Endodermal cell (in vitro differentiated cells): ENCODE measurements around the gene SPAG6. TPM values are rescaled to one million over a fixed set of nuclear protein-coding genes. Genes with fewer than 3 reads are reported as not detected.

Source experiments
- DNase-seq: peaks from one replicate; pipeline ENCODE4 v3.0.0-alpha.2; 2017
- H3K27ac ChIP-seq: 2 replicates; pipeline ENCODE4 v1.5.1; 2013; ENCODE audit warnings: mild to moderate bottlenecking, low read depth, low read length, moderate library complexity
- H3K27me3 ChIP-seq: 2 replicates; pipeline ENCODE4 v1.6.1; 2013; ENCODE audit warnings: mild to moderate bottlenecking, low read length, moderate library complexity; ENCODE audit not compliant: insufficient read depth, control insufficient read depth, poor library complexity, severe bottlenecking
- H3K36me3 ChIP-seq: 2 replicates; pipeline ENCODE4 v1.7.0; 2013; ENCODE audit warnings: mild to moderate bottlenecking, low read length, moderate library complexity; ENCODE audit not compliant: control insufficient read depth, insufficient read depth
- H3K4me1 ChIP-seq: one replicate; pipeline ENCODE4 v1.7.0; 2013; ENCODE audit warnings: low read length; ENCODE audit not compliant: control insufficient read depth, insufficient read depth
- H3K4me3 ChIP-seq: 2 replicates; pipeline ENCODE4 v1.5.1; 2013; ENCODE audit warnings: mild to moderate bottlenecking, low read length, moderate library complexity
- H3K9ac ChIP-seq: 2 replicates; pipeline ENCODE4 v1.6.1; 2013; ENCODE audit warnings: mild to moderate bottlenecking, low read length, moderate library complexity; ENCODE audit not compliant: poor library complexity, severe bottlenecking; ENCODE audit errors: extremely low read depth
- H3K9me3 ChIP-seq: 2 replicates; pipeline ENCODE4 v1.6.1; 2013; ENCODE audit warnings: mild to moderate bottlenecking, low read length, moderate library complexity; ENCODE audit not compliant: control insufficient read depth
- H3K27ac Mint-ChIP-seq: 2 replicates; pipeline ENCODE4 v1.8.0; 2020; ENCODE audit warnings: mixed read lengths
- H3K27me3 Mint-ChIP-seq: 2 replicates; pipeline ENCODE4 v1.8.0; 2021; ENCODE audit warnings: mild to moderate bottlenecking, mixed read lengths; ENCODE audit not compliant: insufficient read depth
- H3K36me3 Mint-ChIP-seq: 2 replicates; pipeline ENCODE4 v1.8.0; 2020; ENCODE audit warnings: low read depth, mixed read lengths
- H3K4me1 Mint-ChIP-seq: 2 replicates; pipeline ENCODE4 v1.8.0; 2020; ENCODE audit warnings: mixed read lengths
- H3K4me3 Mint-ChIP-seq: 2 replicates; pipeline ENCODE4 v1.8.0; 2020; ENCODE audit warnings: mild to moderate bottlenecking, moderate library complexity, mixed read lengths
- H3K9me3 Mint-ChIP-seq: 2 replicates; pipeline ENCODE4 v1.8.0; 2020; ENCODE audit warnings: mild to moderate bottlenecking, mixed read lengths
- WGBS, 2 experiments: methylation state at CpG; one replicate each; pipeline versions ENCODE4 v1.1.5 to v1.1.7; 2013; ENCODE audit warnings: missing lambda C conversion rate in 2 of 2, mixed read lengths in 1 of 2; ENCODE audit not compliant: insufficient coverage in 1 of 2, insufficient read length in 1 of 2; 5-methylcytosine and 5-hydroxymethylcytosine counted together
- total RNA-seq, 2 donors: library from RNA; stranded (reverse); fragmentation: NEBNext Ultra II Directional in 1 of 2; extraction: Animal tissue kit (Norgen Biotek cat#: 25700) in 1 of 2; gene quantifications; 2 replicates in 1 of 2; 3 replicates in 1 of 2; pipeline ENCODE4 v1.2.1, GENCODE V29; 2021
- TF ChIP-seq, protein P1 (sequence below): fragments of 200-600 bp; sonication (generic); conservative IDR thresholded peaks from 2 replicates; pipeline ENCODE4 v1.5.0; 2021; ENCODE audit warnings: antibody characterized with exemption, mild to moderate bottlenecking

SPAG6 gene
- total RNA-seq, 2 donors from 2014 or later, result 1.1 to 2.1 TPM

DNA sequence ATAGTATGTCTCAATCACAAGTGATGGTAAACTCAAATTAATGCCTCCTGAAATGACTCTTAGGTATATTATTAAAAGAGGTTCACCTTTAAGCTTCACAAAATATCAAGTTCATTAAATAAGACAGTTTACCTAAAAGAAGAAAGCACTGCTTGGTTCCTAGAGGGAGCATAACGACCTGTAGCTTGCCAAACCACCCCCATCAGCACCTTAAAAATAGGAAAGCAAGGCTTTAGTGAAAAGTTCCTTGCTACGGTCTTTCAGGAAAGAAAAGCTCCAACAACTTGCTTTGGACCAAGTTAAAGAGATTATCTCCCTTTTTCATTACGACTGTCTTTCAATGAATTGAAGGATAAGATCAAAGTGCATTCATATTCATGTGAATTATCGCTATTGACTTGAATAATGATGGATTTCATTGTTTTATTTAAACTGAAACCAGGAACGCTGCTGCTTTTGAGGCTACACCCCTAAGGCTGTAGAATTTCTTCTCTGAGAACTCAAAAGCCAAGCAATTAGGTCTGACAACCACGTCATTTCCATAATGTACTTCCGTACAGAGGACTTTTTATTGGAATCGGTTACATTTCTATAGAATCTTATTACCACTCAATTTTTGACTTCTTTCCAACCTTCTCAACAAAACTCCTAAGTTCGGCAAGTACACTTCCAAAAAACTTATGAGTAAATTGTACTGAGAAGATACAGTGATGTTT, 7.0 kb upstream of the SPAG6 start:
- Histone ChIP-seq H3K36me3 (no peaks in the 10 kb centered on the region), H3K4me1 (peaks cover 5% of the 10 kb centered on the region), H3K9ac (no peak overlapping the region), H3K4me3 (no peak overlapping the region), H3K27ac (no peak overlapping the region), H3K9me3 (peaks cover 6% of the 10 kb centered on the region), H3K27me3 (peaks cover 95% of the 10 kb centered on the region)
- no peak overlapping the region for H3K4me3 Mint-ChIP-seq
- H3K9me3 Mint-ChIP-seq, result peaks cover 2% of the 10 kb centered on the region
- H3K4me1 Mint-ChIP-seq, result peaks cover 6% of the 10 kb centered on the region
- H3K36me3 Mint-ChIP-seq, result no peaks in the 10 kb centered on the region
- H3K27ac Mint-ChIP-seq, result no peak overlapping the region
- 1 to 14% methylated on average over 6 to 9 of the region's 9 CpGs for WGBS, 2 experiments
- H3K27me3 Mint-ChIP-seq, result peaks cover 95% of the 10 kb centered on the region
- DNase-seq, result no peak
- TF ChIP-seq, protein P1, sequence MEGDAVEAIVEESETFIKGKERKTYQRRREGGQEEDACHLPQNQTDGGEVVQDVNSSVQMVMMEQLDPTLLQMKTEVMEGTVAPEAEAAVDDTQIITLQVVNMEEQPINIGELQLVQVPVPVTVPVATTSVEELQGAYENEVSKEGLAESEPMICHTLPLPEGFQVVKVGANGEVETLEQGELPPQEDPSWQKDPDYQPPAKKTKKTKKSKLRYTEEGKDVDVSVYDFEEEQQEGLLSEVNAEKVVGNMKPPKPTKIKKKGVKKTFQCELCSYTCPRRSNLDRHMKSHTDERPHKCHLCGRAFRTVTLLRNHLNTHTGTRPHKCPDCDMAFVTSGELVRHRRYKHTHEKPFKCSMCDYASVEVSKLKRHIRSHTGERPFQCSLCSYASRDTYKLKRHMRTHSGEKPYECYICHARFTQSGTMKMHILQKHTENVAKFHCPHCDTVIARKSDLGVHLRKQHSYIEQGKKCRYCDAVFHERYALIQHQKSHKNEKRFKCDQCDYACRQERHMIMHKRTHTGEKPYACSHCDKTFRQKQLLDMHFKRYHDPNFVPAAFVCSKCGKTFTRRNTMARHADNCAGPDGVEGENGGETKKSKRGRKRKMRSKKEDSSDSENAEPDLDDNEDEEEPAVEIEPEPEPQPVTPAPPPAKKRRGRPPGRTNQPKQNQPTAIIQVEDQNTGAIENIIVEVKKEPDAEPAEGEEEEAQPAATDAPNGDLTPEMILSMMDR, result no peak

DNA sequence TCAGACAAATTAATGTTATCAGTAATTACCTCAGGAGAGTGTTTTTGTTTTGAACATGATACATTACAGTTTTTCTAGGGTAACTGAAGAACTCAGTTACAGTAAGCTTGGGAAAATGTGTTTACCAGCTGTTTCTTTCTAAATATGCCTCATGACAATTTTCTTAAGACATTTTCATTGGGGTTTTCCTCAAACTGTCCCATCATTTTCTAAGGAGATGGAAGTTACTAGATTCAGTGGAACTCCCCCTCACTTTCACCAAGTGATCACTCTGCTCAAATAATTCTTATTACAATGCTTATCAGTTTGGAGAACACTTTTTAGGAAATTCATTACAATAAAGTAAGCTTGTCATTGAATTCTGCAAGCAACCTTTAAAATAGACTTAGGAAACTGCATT, 6.4 kb upstream of the SPAG6 start:
- no peak overlapping the region for H3K27ac Mint-ChIP-seq
- H3K4me3 Mint-ChIP-seq, result no peak overlapping the region
- TF ChIP-seq, protein P1, result no peak
- Histone ChIP-seq H3K4me3 (no peak overlapping the region), H3K27me3 (peaks cover 95% of the 10 kb centered on the region), H3K4me1 (peaks cover 5% of the 10 kb centered on the region), H3K9ac (no peak overlapping the region), H3K27ac (no peak overlapping the region), H3K9me3 (peaks cover under 1% of the 10 kb centered on the region), H3K36me3 (no peaks in the 10 kb centered on the region)
- peaks cover 2% of the 10 kb centered on the region for H3K9me3 Mint-ChIP-seq
- no peak for DNase-seq
- H3K36me3 Mint-ChIP-seq, result no peaks in the 10 kb centered on the region
- H3K4me1 Mint-ChIP-seq, result peaks cover 3% of the 10 kb centered on the region
- H3K27me3 Mint-ChIP-seq, result peaks cover 95% of the 10 kb centered on the region

GRCh38 chr10:22339761-22340328, 5.5 kb upstream of the SPAG6 start:
- H3K27me3 ChIP-seq, result peaks cover 95% of the 10 kb centered on the region
- H3K27ac Mint-ChIP-seq, result no peak overlapping the region
- peak overlapping the region; percentile 79 for H3K4me3 ChIP-seq
- H3K4me1 Mint-ChIP-seq, result peaks cover 3% of the 10 kb centered on the region
- H3K9me3 Mint-ChIP-seq, result peaks cover 5% of the 10 kb centered on the region
- H3K36me3 Mint-ChIP-seq, result no peaks in the 10 kb centered on the region
- peak overlapping the region; percentile 69 for H3K4me3 Mint-ChIP-seq
- H3K4me1 ChIP-seq, result peaks cover 5% of the 10 kb centered on the region
- H3K27me3 Mint-ChIP-seq, result peaks cover 95% of the 10 kb centered on the region
- H3K27ac ChIP-seq, result no peak overlapping the region
- TF ChIP-seq, protein P1, result no peak
- H3K9me3 ChIP-seq, result no peaks in the 10 kb centered on the region
- H3K36me3 ChIP-seq, result no peaks in the 10 kb centered on the region
- peak overlapping the region; percentile 22 for H3K9ac ChIP-seq
- no peak for DNase-seq
- WGBS, 2 experiments, result 2 to 3% methylated on average over 12 of the region's 13 CpGs
